ENCODE results near the gene CAMK1.

CAMK1 gene

GRCh38 chr3:9712415-9712814, 57.3 kb downstream of the CAMK1 start:
- FAIRE-seq (no peak), DNase-seq (ENCODE audit: insufficient read length, low spot score) (no peak)
- no peak for TF ChIP-seq POLR2A (IDR thresholded peaks at IDR 0.05; ENCODE audit: low read depth, low read length)

GRCh38 chr3:9710174-9710739, 59.5 kb downstream of the CAMK1 start:
- FAIRE-seq (no peak), DNase-seq (ENCODE audit: insufficient read length, low spot score) (no peak)
- no peak for TF ChIP-seq POLR2A (IDR thresholded peaks at IDR 0.05; ENCODE audit: low read depth, low read length)

Measured in H54 (cell line).